Anterior cingulate cortex (tissue), 58 donors: ENCODE data around the gene NAALADL2.
A peak's percentile ranks its signal among the peaks of the same experiment; 100 is the strongest.

Source experiments
- DNase-seq, 58 donors: peaks; one replicate each; lab custom pipeline; 2025; lab: John Stamatoyannopoulos, UW

Gene NAALADL2

GRCh38 chr3:174859114-174859735 lies at the start of gene NAALADL2:
NAALADL2 (plus strand) TSS chr3:174859334.
- DNase-seq, result no peak

GRCh38 chr3:174810254-174810653 lies 48.9 kb upstream of the NAALADL2 start:
- no peak for DNase-seq

- DNase-seq, result no peak
Measured at GRCh38 chr3:174812172-174812862, 46.8 kb upstream of the NAALADL2 start.

- DNase-seq, result no peak
Measured at GRCh38 chr3:174815750-174816149, 43.4 kb upstream of the NAALADL2 start.

GRCh38 chr3:174820885-174821284 lies 38.2 kb upstream of the NAALADL2 start:
- no peak for DNase-seq

GRCh38 chr3:174821477-174821876 lies 37.7 kb upstream of the NAALADL2 start:
- DNase-seq, result peak in 6 of 58 donors; percentile 0 to 11 (median 6)

GRCh38 chr3:174822320-174822719 lies 36.8 kb upstream of the NAALADL2 start:
- no peak for DNase-seq

GRCh38 chr3:174826069-174826468 lies 33.1 kb upstream of the NAALADL2 start:
- no peak for DNase-seq

- DNase-seq, result no peak
Measured at GRCh38 chr3:174844746-174845145, 14.4 kb upstream of the NAALADL2 start.

GRCh38 chr3:174846055-174846454 lies 13.1 kb upstream of the NAALADL2 start:
- no peak for DNase-seq

- DNase-seq, result no peak
Measured at GRCh38 chr3:174854987-174855386, 4.1 kb upstream of the NAALADL2 start.

- DNase-seq, result no peak
Measured at GRCh38 chr3:174857301-174857700, 1.8 kb upstream of the NAALADL2 start.

- DNase-seq, result no peak
Measured at GRCh38 chr3:174858353-174858752, 781 bp upstream of the NAALADL2 start.

GRCh38 chr3:174859756-174860155 lies 622 bp downstream of the NAALADL2 start:
- DNase-seq, result no peak

- no peak for DNase-seq
Measured at GRCh38 chr3:174862101-174862500, 3.0 kb downstream of the NAALADL2 start.

- peak in 2 of 58 donors; percentile 1 for DNase-seq
Measured at GRCh38 chr3:174862666-174863065, 3.5 kb downstream of the NAALADL2 start.

GRCh38 chr3:174863488-174863887 lies 4.4 kb downstream of the NAALADL2 start:
- no peak for DNase-seq

- DNase-seq, result no peak
Measured at GRCh38 chr3:174869448-174869847, 10.3 kb downstream of the NAALADL2 start.

- DNase-seq, result no peak
Measured at GRCh38 chr3:174873832-174874657, 14.9 kb downstream of the NAALADL2 start.

GRCh38 chr3:174882789-174883188 lies 23.7 kb downstream of the NAALADL2 start:
- no peak for DNase-seq
